Thyroid gland (tissue), 4 donors: ENCODE measurements around the gene PPM1L.

Experiments
- POLR2A ChIP-seq, 2 donors: fragments of 450-650 bp; IDR thresholded peaks; one replicate each; pipeline ENCODE4 v1.6.1; 2017; ENCODE audit warnings: antibody characterized with exemption in 2 of 2, mild to moderate bottlenecking in 2 of 2, moderate library complexity in 1 of 2
- TF ChIP-seq, protein P1 (sequence below), 6 experiments: fragments of 200-600 bp in 3 of 6; fragments of 450-650 bp in 3 of 6; sonication (generic) in 3 of 6; IDR thresholded peaks; one replicate each; pipeline ENCODE4 v1.5.1; 2016 to 2019; ENCODE audit warnings: antibody characterized with exemption in 6 of 6, mild to moderate bottlenecking in 2 of 6, inconsistent platforms in 1 of 6, moderate library complexity in 1 of 6

DNA sequence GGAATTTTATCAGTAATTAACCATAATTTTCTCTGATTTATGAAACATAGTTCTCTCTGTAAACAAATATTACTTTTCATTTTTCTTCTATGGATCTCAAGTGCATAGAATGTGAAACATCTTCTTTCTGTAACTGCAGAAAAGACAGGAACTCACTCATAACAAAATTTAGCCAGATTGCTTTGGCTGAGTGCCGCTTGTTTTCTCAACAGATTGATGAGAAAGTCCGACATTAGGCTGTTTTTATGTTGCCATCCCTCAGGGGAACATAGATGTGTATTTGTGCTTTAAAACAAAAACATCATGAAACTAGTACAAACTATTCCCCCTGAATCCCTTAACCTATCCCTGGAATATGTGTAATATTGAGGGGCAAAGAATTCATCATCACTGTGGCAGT, 194.9 kb downstream of the PPM1L start:
- TF ChIP-seq, protein P1, sequence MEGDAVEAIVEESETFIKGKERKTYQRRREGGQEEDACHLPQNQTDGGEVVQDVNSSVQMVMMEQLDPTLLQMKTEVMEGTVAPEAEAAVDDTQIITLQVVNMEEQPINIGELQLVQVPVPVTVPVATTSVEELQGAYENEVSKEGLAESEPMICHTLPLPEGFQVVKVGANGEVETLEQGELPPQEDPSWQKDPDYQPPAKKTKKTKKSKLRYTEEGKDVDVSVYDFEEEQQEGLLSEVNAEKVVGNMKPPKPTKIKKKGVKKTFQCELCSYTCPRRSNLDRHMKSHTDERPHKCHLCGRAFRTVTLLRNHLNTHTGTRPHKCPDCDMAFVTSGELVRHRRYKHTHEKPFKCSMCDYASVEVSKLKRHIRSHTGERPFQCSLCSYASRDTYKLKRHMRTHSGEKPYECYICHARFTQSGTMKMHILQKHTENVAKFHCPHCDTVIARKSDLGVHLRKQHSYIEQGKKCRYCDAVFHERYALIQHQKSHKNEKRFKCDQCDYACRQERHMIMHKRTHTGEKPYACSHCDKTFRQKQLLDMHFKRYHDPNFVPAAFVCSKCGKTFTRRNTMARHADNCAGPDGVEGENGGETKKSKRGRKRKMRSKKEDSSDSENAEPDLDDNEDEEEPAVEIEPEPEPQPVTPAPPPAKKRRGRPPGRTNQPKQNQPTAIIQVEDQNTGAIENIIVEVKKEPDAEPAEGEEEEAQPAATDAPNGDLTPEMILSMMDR (IDR thresholded peaks at IDR 0.05), result no peak
- TF ChIP-seq POLR2A (IDR thresholded peaks at IDR 0.05), result no peak
